Erythroblast (primary cell): Measurements from ENCODE around the gene CMSS1.
A peak's percentile ranks its signal among the peaks of the same experiment; 100 is the strongest.

ENCODE experiments used
- DNase-seq, 2 experiments: peaks; one replicate each; lab custom pipeline; 2025; lab: John Stamatoyannopoulos, UW
- GATA1 ChIP-seq: IDR thresholded peaks from 2 replicates; pipeline ENCODE4 v1.6.1; 2011; ENCODE audit warnings: low read depth, mild to moderate bottlenecking, control low read depth, low read length, moderate library complexity
- POLR2A ChIP-seq: IDR thresholded peaks from 2 replicates; pipeline ENCODE4 v1.6.1; 2011; ENCODE audit warnings: mild to moderate bottlenecking, low read length

Gene CMSS1

GRCh38 chr3:99794485-99794884, 23.2 kb upstream of the CMSS1 start:
- TF ChIP-seq POLR2A (no peak), GATA1 (no peak)
- no peak for DNase-seq

GRCh38 chr3:99795573-99795972, 22.1 kb upstream of the CMSS1 start:
- TF ChIP-seq POLR2A, result no peak
- TF ChIP-seq GATA1, result no peak
- DNase-seq, result no peak

- TF ChIP-seq POLR2A (no peak), GATA1 (no peak)
- DNase-seq, result no peak
Observed at GRCh38 chr3:99799422-99799821, 18.2 kb upstream of the CMSS1 start.

GRCh38 chr3:99803297-99803696, 14.4 kb upstream of the CMSS1 start:
- TF ChIP-seq POLR2A (no peak), GATA1 (no peak)
- DNase-seq, result no peak

- DNase-seq, result peak in 1 of 2 experiments; percentile 4
Observed at GRCh38 chr3:99805160-99805559, 12.5 kb upstream of the CMSS1 start.

GRCh38 chr3:99808163-99808794, 9.4 kb upstream of the CMSS1 start:
- DNase-seq, result peak; percentile 66 to 80
- TF ChIP-seq GATA1 (no peak), POLR2A (no peak)

More at GRCh38 chr3:99805160-99805559, 12.5 kb upstream of the CMSS1 start:
- TF ChIP-seq POLR2A (no peak), GATA1 (no peak)

- TF ChIP-seq POLR2A (no peak), GATA1 (no peak)
- no peak for DNase-seq
Observed at GRCh38 chr3:99809565-99809964, 8.1 kb upstream of the CMSS1 start.

- no peak for DNase-seq
- no peak for TF ChIP-seq GATA1
Observed at GRCh38 chr3:99810403-99810802, 7.3 kb upstream of the CMSS1 start.

- peak in 1 of 2 experiments; percentile 66 for DNase-seq
- TF ChIP-seq GATA1, result no peak
- TF ChIP-seq POLR2A, result no peak
Observed at GRCh38 chr3:99817047-99817436, 620 bp upstream of the CMSS1 start.

- DNase-seq, result peak in 1 of 2 experiments; percentile 7
- TF ChIP-seq GATA1, result no peak
- TF ChIP-seq POLR2A, result no peak
Observed at GRCh38 chr3:99818818-99819217, 1.2 kb downstream of the CMSS1 start.

- TF ChIP-seq POLR2A (no peak), GATA1 (no peak)
Observed at GRCh38 chr3:99823723-99824711, 6.4 kb downstream of the CMSS1 start.

GRCh38 chr3:99825004-99825640, 7.5 kb downstream of the CMSS1 start:
- DNase-seq, result peak; percentile 72 to 74
- TF ChIP-seq GATA1 (no peak), POLR2A (no peak)

More at GRCh38 chr3:99823723-99824711, 6.4 kb downstream of the CMSS1 start:
- peak in 1 of 2 experiments; percentile 19 for DNase-seq

- no peak for DNase-seq
- TF ChIP-seq GATA1 (no peak), POLR2A (no peak)
Observed at GRCh38 chr3:99829844-99830243, 12.2 kb downstream of the CMSS1 start.

GRCh38 chr3:99833617-99834205, 16.0 kb downstream of the CMSS1 start:
- DNase-seq, result peak; percentile 7 to 21
- TF ChIP-seq POLR2A, result no peak
- no peak for TF ChIP-seq GATA1
